Panc1 (cell line): ENCODE measurements around the gene PATJ. TPM values are rescaled to one million over a fixed set of nuclear protein-coding genes. Genes with fewer than 3 reads are reported as not detected.

Source experiments
- ATAC-seq: fragments of 200-7000 bp; cut with Tn5 transposase; 2 replicates; pipeline ENCODE4 v1.9.1; 2020; ENCODE audit warnings: mild to moderate bottlenecking, moderate library complexity
- BruUV-seq: library from RNA; stranded (reverse); fragments of 400-500 nt; replicated peaks from 2 replicates; lab custom pipeline; 2021; lab: Mats Ljungman, UMichigan
- CTCF ChIA-PET: fragments of 300-600 bp; sonication (Branson Sonifier 250); formaldehyde crosslinking; loops from one replicate; lab custom pipeline; 2022; ENCODE audit warnings: antibody characterized with exemption; lab: Charles Lee
- POLR2A ChIA-PET: fragments of 300-600 bp; sonication (Branson Sonifier 250); formaldehyde crosslinking; loops from one replicate; lab custom pipeline; 2022; ENCODE audit warnings: antibody characterized with exemption; lab: Charles Lee
- DNase-seq: peaks from one replicate; pipeline ENCODE4 v3.0.0-alpha.2; 2010; ENCODE audit warnings: low read depth, low spot score
- H3K27ac ChIP-seq: 2 replicates; pipeline ENCODE4 v1.5.1; 2011; ENCODE audit warnings: mild to moderate bottlenecking, low read length, inconsistent platforms
- H3K27me3 ChIP-seq: fragments of 200-500 bp; sonication (Bioruptor generic); 2 replicates; pipeline ENCODE4 v1.6.0; 2014; ENCODE audit warnings: low read length, inconsistent platforms; ENCODE audit not compliant: control insufficient read depth, insufficient read depth
- H3K36me3 ChIP-seq: fragments of 200-500 bp; sonication (Bioruptor generic); 2 replicates; pipeline ENCODE4 v1.5.1; 2014; ENCODE audit warnings: inconsistent platforms, mild to moderate bottlenecking, low read length, moderate library complexity; ENCODE audit not compliant: control insufficient read depth, insufficient read depth
- H3K4me1 ChIP-seq: 2 replicates; pipeline ENCODE4 v1.5.1; 2011; ENCODE audit warnings: inconsistent platforms, mild to moderate bottlenecking, low read length, moderate library complexity; ENCODE audit not compliant: control insufficient read depth, insufficient read depth
- H3K4me3 ChIP-seq, 2 experiments: 2 replicates each; pipeline ENCODE4 v1.5.1; 2011 to 2012; ENCODE audit warnings: low read depth in 2 of 2, low read length in 2 of 2, mild to moderate bottlenecking in 2 of 2, inconsistent platforms in 1 of 2, moderate library complexity in 1 of 2
- H3K9me3 ChIP-seq: fragments of 200-500 bp; sonication (Bioruptor generic); 2 replicates; pipeline ENCODE4 v1.5.1; 2014; ENCODE audit warnings: low read depth, mild to moderate bottlenecking, inconsistent platforms, low read length, moderate library complexity; ENCODE audit not compliant: control insufficient read depth, insufficient read depth
- CTCF ChIP-seq: fragments of 450-650 bp; IDR thresholded peaks from 2 replicates; pipeline ENCODE4 v1.5.1; 2017; ENCODE audit warnings: mild to moderate bottlenecking
- POLR2AphosphoS5 ChIP-seq: IDR thresholded peaks from 2 replicates; pipeline ENCODE4 v1.6.1; 2012; ENCODE audit warnings: mild to moderate bottlenecking, low read depth, low read length, moderate library complexity
- REST ChIP-seq, 2 experiments: IDR thresholded peaks; 2 replicates each; pipeline ENCODE4 v1.6.1; 2011 to 2012; ENCODE audit warnings: low read depth in 2 of 2, control low read depth in 1 of 2, low read length in 1 of 2, mild to moderate bottlenecking in 1 of 2, moderate library complexity in 1 of 2; ENCODE audit not compliant: insufficient read depth in 1 of 2
- SIN3A ChIP-seq: IDR thresholded peaks from 2 replicates; pipeline ENCODE4 v1.6.1; 2012; ENCODE audit warnings: low read depth, mild to moderate bottlenecking, low read length, moderate library complexity, borderline replicate concordance; ENCODE audit not compliant: insufficient read depth
- TCF7L2 ChIP-seq: IDR thresholded peaks from 2 replicates; pipeline ENCODE4 v1.6.1; 2011; ENCODE audit warnings: mild to moderate bottlenecking, low read depth, low read length, inconsistent platforms
- in situ Hi-C: cut with HindIII; loops from 2 replicates; pipeline ENCODE4 v1.10.0; 2016; ENCODE audit warnings: low sequenced_read_pairs, low pct_unique_long_range_greater_than_20kb
- intact Hi-C: fragments of 100-400 bp; cut with micrococcal nuclease; formaldehyde crosslinking; loops from one replicate; pipeline ENCODE4 v1.10.0; 2022; ENCODE audit not compliant: unreplicated experiment
- total RNA-seq: library from RNA; stranded (reverse); gene quantifications from one replicate; pipeline ENCODE4 v1.2.1, GENCODE V29; 2021; ENCODE audit not compliant: unreplicated experiment

PATJ gene
- total RNA-seq, 1 experiment from 2014 or later = 36.2 TPM

- DNase-seq (no peak), ATAC-seq (no peak)
- Histone ChIP-seq H3K27me3 (no peaks in the 10 kb centered on the region), H3K36me3 (peaks cover 6% of the 10 kb centered on the region; the same call in 1 of the 2 replicates), H3K9me3 (no peaks in the 10 kb centered on the region), H3K4me3 (no peak overlapping the region), H3K4me1 (no peaks in the 10 kb centered on the region), H3K27ac (no peak overlapping the region)
- TF ChIP-seq POLR2AphosphoS5 (no peak), TCF7L2 (no peak), REST (IDR thresholded peaks at IDR 0.05; ENCODE audit: insufficient read depth in 1 of 2, low read depth in 2 of 2, low read length in 1 of 2) (no peak), CTCF (no peak), SIN3A (no peak)
- BruUV-seq = TSS peak; percentile 16
- CTCF ChIA-PET = interaction anchor here (0.9 kb wide), 1 partner anchor 18 kb away, joined by 5 read pairs; no protein-coding TSS in a partner anchor
- POLR2A ChIA-PET = no interaction called here
- intact Hi-C loops = no loop called here
- in situ Hi-C loops = no loop called here
These were observed 33.0 kb upstream of the PATJ start for GRCh38 chr1:61708953-61709907.

GRCh38 chr1:61709908-61710289 lies 32.4 kb upstream of the PATJ start:
- POLR2A ChIA-PET = no interaction called here
- in situ Hi-C loops = no loop called here

More at GRCh38 chr1:61709908-61710289, 32.4 kb upstream of the PATJ start:
- H3K9me3 ChIP-seq = no peaks in the 10 kb centered on the region
- CTCF ChIA-PET = interaction anchor here (0.9 kb wide), 1 partner anchor 18 kb away, joined by 5 read pairs; no protein-coding TSS in a partner anchor
- intact Hi-C loops = no loop called here
- H3K36me3 ChIP-seq = peaks cover 6% of the 10 kb centered on the region; the same call in 1 of the 2 replicates
- H3K27me3 ChIP-seq = no peaks in the 10 kb centered on the region
- BruUV-seq = no TSS peak
- H3K27ac ChIP-seq = no peak overlapping the region
- TF ChIP-seq SIN3A (no peak), POLR2AphosphoS5 (no peak), CTCF (no peak), REST (IDR thresholded peaks at IDR 0.05; ENCODE audit: insufficient read depth in 1 of 2, low read depth in 2 of 2, low read length in 1 of 2) (no peak), TCF7L2 (no peak)
- no peaks in the 10 kb centered on the region for H3K4me1 ChIP-seq
- no peak for DNase-seq
- H3K4me3 ChIP-seq = no peak overlapping the region
- ATAC-seq = no peak
